K562 (cell line): ENCODE results near the gene THAP12. TPM values are rescaled to one million over a fixed set of nuclear protein-coding genes. Genes with fewer than 3 reads are reported as not detected.

ENCODE experiments used
- DMBX1 ChIP-seq: fragments of 250-450 bp; sonication (Bioruptor Pico); IDR thresholded peaks from 2 replicates; pipeline ENCODE4 v1.8.0; 2022; ENCODE audit warnings: inconsistent platforms, mild to moderate bottlenecking, moderate library complexity, borderline replicate concordance
- E2F3 ChIP-seq: fragments of 250-450 bp; sonication (Bioruptor Pico); IDR thresholded peaks from 2 replicates; pipeline ENCODE4 v1.4.0; 2020; ENCODE audit warnings: mild to moderate bottlenecking
- ETV6 ChIP-seq, 3 experiments: fragments of 150-350 bp in 1 of 3; sonication (generic) in 1 of 3; formaldehyde crosslinking in 1 of 3; IDR thresholded peaks; 2 replicates each; pipeline versions ENCODE4 v1.6.1 to v1.8.0; 2014 to 2022; ENCODE audit warnings: borderline replicate concordance in 2 of 3, low read depth in 2 of 3, antibody characterized with exemption in 1 of 3, low read length in 1 of 3, mild to moderate bottlenecking in 1 of 3, missing genetic modification reagents in 1 of 3
- ZNF134 ChIP-seq: fragments of 250-450 bp; sonication (Bioruptor Pico); conservative IDR thresholded peaks from 2 replicates; pipeline ENCODE4 v1.4.0; 2020
- ZNF184 ChIP-seq: sonication (generic); formaldehyde crosslinking; IDR thresholded peaks from 2 replicates; pipeline ENCODE4 v1.5.0; 2020; ENCODE audit warnings: missing genetic modification reagents
- polyA plus RNA-seq, 8 experiments: library from polyadenylated mRNA; depleted of rRNA in 4 of 8; stranded (reverse) in 5 of 8; unstranded in 3 of 8; fragments of >200 nt; fragmentation: Nextera tagmentation in 2 of 8; fragmentation: Illumina TruSeq in 1 of 8; extraction: Ambion mirVana in 2 of 8; extraction: Trizol in 1 of 8; gene quantifications; 2 replicates each; pipeline versions ENCODE4 v1.2.1 to v1.2.3, GENCODE V29; 2011 to 2014; ENCODE audit warnings: inconsistent platforms in 1 of 8, missing spikeins in 1 of 8
- total RNA-seq, 7 experiments: library from RNA; depleted of rRNA in 6 of 7; stranded (reverse); fragments of >200 nt in 6 of 7; fragmentation: Illumina TruSeq in 2 of 7; extraction: Trizol in 2 of 7; gene quantifications; 2 replicates each; pipeline versions ENCODE4 v1.2.1 to v1.2.3, GENCODE V29; 2011 to 2021; ENCODE audit warnings: low replicate concordance in 1 of 7
- TF ChIP-seq, protein P1 (sequence below): sonication (generic); formaldehyde crosslinking; IDR thresholded peaks from 2 replicates; pipeline ENCODE4 v1.8.1; 2023; ENCODE audit warnings: missing genetic modification reagents, mild to moderate bottlenecking, borderline replicate concordance
- TF ChIP-seq, protein P2 (sequence below): sonication (generic); formaldehyde crosslinking; IDR thresholded peaks from 2 replicates; pipeline ENCODE4 v1.8.1; 2023; ENCODE audit warnings: mild to moderate bottlenecking, missing genetic modification reagents
- TF ChIP-seq, protein P3 (sequence below): fragments of 200-600 bp; sonication (generic); IDR thresholded peaks from one replicate; pipeline ENCODE4 v1.6.1; 2012; ENCODE audit warnings: mild to moderate bottlenecking, low read depth, low read length, inconsistent platforms

THAP12 gene
- total and polyA plus RNA-seq, 9 of the 15 experiments (the other 6 are each of a cell fraction or from before 2014, with no cell fraction given) = 28.1 to 103 (median 57.8) TPM

- TF ChIP-seq ZNF184 (CRISPR knock-in tag) (no peak), DMBX1 (CRISPR knock-in tag) (no peak; the same call in 1 of the 2 replicates), E2F3 (CRISPR knock-in tag) (0 out of 2 replicates have a peak, but pooled peaks have one; percentile 53), ETV6 (IDR thresholded peaks at IDR 0.05; ENCODE audit: borderline replicate concordance in 1 of 2, low read depth in 2 of 2, low read length in 1 of 2) (no peak), ETV6 (CRISPR knock-in tag; IDR thresholded peaks at IDR 0.05; ENCODE audit: borderline replicate concordance) (no peak), ZNF134 (CRISPR knock-in tag) (no peak)
- TF ChIP-seq, protein P1, sequence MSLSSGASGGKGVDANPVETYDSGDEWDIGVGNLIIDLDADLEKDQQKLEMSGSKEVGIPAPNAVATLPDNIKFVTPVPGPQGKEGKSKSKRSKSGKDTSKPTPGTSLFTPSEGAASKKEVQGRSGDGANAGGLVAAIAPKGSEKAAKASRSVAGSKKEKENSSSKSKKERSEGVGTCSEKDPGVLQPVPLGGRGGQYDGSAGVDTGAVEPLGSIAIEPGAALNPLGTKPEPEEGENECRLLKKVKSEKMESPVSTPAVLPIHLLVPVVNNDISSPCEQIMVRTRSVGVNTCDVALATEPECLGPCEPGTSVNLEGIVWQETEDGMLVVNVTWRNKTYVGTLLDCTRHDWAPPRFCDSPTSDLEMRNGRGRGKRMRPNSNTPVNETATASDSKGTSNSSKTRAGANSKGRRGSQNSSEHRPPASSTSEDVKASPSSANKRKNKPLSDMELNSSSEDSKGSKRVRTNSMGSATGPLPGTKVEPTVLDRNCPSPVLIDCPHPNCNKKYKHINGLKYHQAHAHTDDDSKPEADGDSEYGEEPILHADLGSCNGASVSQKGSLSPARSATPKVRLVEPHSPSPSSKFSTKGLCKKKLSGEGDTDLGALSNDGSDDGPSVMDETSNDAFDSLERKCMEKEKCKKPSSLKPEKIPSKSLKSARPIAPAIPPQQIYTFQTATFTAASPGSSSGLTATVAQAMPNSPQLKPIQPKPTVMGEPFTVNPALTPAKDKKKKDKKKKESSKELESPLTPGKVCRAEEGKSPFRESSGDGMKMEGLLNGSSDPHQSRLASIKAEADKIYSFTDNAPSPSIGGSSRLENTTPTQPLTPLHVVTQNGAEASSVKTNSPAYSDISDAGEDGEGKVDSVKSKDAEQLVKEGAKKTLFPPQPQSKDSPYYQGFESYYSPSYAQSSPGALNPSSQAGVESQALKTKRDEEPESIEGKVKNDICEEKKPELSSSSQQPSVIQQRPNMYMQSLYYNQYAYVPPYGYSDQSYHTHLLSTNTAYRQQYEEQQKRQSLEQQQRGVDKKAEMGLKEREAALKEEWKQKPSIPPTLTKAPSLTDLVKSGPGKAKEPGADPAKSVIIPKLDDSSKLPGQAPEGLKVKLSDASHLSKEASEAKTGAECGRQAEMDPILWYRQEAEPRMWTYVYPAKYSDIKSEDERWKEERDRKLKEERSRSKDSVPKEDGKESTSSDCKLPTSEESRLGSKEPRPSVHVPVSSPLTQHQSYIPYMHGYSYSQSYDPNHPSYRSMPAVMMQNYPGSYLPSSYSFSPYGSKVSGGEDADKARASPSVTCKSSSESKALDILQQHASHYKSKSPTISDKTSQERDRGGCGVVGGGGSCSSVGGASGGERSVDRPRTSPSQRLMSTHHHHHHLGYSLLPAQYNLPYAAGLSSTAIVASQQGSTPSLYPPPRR = no peak
- TF ChIP-seq, protein P2, sequence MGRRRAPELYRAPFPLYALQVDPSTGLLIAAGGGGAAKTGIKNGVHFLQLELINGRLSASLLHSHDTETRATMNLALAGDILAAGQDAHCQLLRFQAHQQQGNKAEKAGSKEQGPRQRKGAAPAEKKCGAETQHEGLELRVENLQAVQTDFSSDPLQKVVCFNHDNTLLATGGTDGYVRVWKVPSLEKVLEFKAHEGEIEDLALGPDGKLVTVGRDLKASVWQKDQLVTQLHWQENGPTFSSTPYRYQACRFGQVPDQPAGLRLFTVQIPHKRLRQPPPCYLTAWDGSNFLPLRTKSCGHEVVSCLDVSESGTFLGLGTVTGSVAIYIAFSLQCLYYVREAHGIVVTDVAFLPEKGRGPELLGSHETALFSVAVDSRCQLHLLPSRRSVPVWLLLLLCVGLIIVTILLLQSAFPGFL (CRISPR knock-in tag) = no peak
- TF ChIP-seq, protein P3, sequence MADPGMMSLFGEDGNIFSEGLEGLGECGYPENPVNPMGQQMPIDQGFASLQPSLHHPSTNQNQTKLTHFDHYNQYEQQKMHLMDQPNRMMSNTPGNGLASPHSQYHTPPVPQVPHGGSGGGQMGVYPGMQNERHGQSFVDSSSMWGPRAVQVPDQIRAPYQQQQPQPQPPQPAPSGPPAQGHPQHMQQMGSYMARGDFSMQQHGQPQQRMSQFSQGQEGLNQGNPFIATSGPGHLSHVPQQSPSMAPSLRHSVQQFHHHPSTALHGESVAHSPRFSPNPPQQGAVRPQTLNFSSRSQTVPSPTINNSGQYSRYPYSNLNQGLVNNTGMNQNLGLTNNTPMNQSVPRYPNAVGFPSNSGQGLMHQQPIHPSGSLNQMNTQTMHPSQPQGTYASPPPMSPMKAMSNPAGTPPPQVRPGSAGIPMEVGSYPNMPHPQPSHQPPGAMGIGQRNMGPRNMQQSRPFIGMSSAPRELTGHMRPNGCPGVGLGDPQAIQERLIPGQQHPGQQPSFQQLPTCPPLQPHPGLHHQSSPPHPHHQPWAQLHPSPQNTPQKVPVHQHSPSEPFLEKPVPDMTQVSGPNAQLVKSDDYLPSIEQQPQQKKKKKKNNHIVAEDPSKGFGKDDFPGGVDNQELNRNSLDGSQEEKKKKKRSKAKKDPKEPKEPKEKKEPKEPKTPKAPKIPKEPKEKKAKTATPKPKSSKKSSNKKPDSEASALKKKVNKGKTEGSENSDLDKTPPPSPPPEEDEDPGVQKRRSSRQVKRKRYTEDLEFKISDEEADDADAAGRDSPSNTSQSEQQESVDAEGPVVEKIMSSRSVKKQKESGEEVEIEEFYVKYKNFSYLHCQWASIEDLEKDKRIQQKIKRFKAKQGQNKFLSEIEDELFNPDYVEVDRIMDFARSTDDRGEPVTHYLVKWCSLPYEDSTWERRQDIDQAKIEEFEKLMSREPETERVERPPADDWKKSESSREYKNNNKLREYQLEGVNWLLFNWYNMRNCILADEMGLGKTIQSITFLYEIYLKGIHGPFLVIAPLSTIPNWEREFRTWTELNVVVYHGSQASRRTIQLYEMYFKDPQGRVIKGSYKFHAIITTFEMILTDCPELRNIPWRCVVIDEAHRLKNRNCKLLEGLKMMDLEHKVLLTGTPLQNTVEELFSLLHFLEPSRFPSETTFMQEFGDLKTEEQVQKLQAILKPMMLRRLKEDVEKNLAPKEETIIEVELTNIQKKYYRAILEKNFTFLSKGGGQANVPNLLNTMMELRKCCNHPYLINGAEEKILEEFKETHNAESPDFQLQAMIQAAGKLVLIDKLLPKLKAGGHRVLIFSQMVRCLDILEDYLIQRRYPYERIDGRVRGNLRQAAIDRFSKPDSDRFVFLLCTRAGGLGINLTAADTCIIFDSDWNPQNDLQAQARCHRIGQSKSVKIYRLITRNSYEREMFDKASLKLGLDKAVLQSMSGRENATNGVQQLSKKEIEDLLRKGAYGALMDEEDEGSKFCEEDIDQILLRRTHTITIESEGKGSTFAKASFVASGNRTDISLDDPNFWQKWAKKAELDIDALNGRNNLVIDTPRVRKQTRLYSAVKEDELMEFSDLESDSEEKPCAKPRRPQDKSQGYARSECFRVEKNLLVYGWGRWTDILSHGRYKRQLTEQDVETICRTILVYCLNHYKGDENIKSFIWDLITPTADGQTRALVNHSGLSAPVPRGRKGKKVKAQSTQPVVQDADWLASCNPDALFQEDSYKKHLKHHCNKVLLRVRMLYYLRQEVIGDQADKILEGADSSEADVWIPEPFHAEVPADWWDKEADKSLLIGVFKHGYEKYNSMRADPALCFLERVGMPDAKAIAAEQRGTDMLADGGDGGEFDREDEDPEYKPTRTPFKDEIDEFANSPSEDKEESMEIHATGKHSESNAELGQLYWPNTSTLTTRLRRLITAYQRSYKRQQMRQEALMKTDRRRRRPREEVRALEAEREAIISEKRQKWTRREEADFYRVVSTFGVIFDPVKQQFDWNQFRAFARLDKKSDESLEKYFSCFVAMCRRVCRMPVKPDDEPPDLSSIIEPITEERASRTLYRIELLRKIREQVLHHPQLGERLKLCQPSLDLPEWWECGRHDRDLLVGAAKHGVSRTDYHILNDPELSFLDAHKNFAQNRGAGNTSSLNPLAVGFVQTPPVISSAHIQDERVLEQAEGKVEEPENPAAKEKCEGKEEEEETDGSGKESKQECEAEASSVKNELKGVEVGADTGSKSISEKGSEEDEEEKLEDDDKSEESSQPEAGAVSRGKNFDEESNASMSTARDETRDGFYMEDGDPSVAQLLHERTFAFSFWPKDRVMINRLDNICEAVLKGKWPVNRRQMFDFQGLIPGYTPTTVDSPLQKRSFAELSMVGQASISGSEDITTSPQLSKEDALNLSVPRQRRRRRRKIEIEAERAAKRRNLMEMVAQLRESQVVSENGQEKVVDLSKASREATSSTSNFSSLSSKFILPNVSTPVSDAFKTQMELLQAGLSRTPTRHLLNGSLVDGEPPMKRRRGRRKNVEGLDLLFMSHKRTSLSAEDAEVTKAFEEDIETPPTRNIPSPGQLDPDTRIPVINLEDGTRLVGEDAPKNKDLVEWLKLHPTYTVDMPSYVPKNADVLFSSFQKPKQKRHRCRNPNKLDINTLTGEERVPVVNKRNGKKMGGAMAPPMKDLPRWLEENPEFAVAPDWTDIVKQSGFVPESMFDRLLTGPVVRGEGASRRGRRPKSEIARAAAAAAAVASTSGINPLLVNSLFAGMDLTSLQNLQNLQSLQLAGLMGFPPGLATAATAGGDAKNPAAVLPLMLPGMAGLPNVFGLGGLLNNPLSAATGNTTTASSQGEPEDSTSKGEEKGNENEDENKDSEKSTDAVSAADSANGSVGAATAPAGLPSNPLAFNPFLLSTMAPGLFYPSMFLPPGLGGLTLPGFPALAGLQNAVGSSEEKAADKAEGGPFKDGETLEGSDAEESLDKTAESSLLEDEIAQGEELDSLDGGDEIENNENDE = no peak
Measured at GRCh38 chr11:76380977-76381719, at the start of gene THAP12, which contains the start of gene GVQW3 (continued).
